ENCODE measurements around the gene POLD4. TPM values are rescaled to one million over a fixed set of nuclear protein-coding genes. Genes with fewer than 3 reads are reported as not detected.

The POLD4 gene
- total RNA-seq, 1 donor from 2014 or later = 80.0 TPM

- no peaks in the 10 kb centered on the region for H3K9me3 ChIP-seq
- intact Hi-C loops (cut with DNase I) = no loop called here
- peaks cover 0 to 28% of the 10 kb centered on the region in 2 donors for H3K36me3 ChIP-seq
- DNase-seq (ENCODE audit: extremely low spot score in 2 of 2) = no peak
- H3K27me3 ChIP-seq = no peaks in the 10 kb centered on the region
- H3K27ac ChIP-seq = peak overlapping the region; percentile 89
- H3K4me1 ChIP-seq = peaks cover 36% of the 10 kb centered on the region
- TF ChIP-seq POLR2AphosphoS5 (IDR thresholded peaks at IDR 0.05; ENCODE audit: insufficient read depth in 1 of 2, low read depth in 1 of 2) (no peak), POLR2A (IDR thresholded peaks at IDR 0.05) (no peak), CTCF (IDR thresholded peaks at IDR 0.05) (no peak)
- H3K4me3 ChIP-seq = peak overlapping the region; percentile 66 to 89
These were observed 49.4 kb downstream of the POLD4 start for GRCh38 chr11:67303835-67304411.

- Histone ChIP-seq H3K27ac (peak within 1 kb of the TSS; percentile 89), H3K27me3 (no peaks in the 10 kb centered on the region), H3K9me3 (no peaks in the 10 kb centered on the region), H3K36me3 (peaks cover 0 to 34% of the 10 kb centered on the region in 2 donors), H3K4me1 (peaks cover 36% of the 10 kb centered on the region), H3K4me3 (peak within 1 kb of the TSS; percentile 66 to 89)
- DNase-seq (ENCODE audit: extremely low spot score in 2 of 2) = no peak
- intact Hi-C loops (cut with DNase I) = no loop called here
- TF ChIP-seq POLR2A (IDR thresholded peaks at IDR 0.05) (no peak), CTCF (IDR thresholded peaks at IDR 0.05) (no peak), POLR2AphosphoS5 (IDR thresholded peaks at IDR 0.05; ENCODE audit: insufficient read depth in 1 of 2, low read depth in 1 of 2) (peak in 1 of 2 donors; percentile 44)
These were observed 50.1 kb downstream of the POLD4 start, which contains the start of gene SSH3 for GRCh38 chr11:67303132-67303834. Gene SSH3, plus strand, starts transcription at chr11:67303530. Its CDS starts 96 bp downstream, at chr11:67303626.

GRCh38 chr11:67302571-67303131 is 50.7 kb downstream of the POLD4 start:
- peaks cover 0 to 35% of the 10 kb centered on the region in 2 donors for H3K36me3 ChIP-seq
- intact Hi-C loops (cut with DNase I) = no loop called here
- no peaks in the 10 kb centered on the region for H3K9me3 ChIP-seq
- no peak for DNase-seq (ENCODE audit: extremely low spot score in 2 of 2)
- H3K4me1 ChIP-seq = peaks cover 36% of the 10 kb centered on the region
- TF ChIP-seq CTCF (IDR thresholded peaks at IDR 0.05) = no peak
- no peak for TF ChIP-seq POLR2AphosphoS5 (IDR thresholded peaks at IDR 0.05; ENCODE audit: insufficient read depth in 1 of 2, low read depth in 1 of 2)
- no peak for TF ChIP-seq POLR2A (IDR thresholded peaks at IDR 0.05)
- H3K27me3 ChIP-seq = no peaks in the 10 kb centered on the region
- H3K27ac ChIP-seq = peak overlapping the region; percentile 89
- peak overlapping the region; percentile 66 to 89 for H3K4me3 ChIP-seq

DNA sequence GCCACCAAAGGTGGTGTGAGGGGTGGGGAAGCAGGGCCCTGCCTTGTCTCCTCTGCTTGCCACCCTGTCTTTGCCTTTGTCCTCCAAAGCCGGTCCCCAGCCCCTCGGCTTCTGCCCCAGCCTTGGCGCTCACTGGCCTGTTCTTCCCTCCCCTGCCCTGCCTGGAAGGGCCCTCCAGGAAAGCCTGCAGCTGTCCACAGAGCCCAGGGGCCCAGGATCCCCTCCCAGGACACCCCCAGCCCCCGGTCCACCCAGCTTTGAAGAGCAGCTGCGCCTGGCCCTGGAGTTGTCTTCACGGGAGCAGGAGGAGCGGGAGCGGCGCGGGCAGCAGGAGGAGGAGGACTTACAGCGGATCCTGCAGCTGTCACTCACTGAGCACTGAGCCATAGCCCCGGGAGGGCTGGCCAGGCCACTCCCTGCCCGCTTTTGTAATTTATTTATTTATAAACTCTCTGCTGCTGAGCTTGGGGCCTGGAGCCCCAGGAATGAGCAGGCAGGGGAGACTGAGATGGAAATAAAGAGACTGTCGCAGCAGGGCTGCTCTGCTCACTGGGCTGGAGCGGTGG is 51.3 kb downstream of the POLD4 start:
- H3K27ac ChIP-seq = peak overlapping the region; percentile 89

More for the DNA sequence above, 51.3 kb downstream of the POLD4 start:
- Histone ChIP-seq H3K36me3 (peaks cover 0 to 38% of the 10 kb centered on the region in 2 donors), H3K4me1 (peaks cover 36% of the 10 kb centered on the region), H3K27me3 (no peaks in the 10 kb centered on the region), H3K9me3 (no peaks in the 10 kb centered on the region), H3K4me3 (peak overlapping the region in 1 of 2 donors; percentile 89)
- intact Hi-C loops (cut with DNase I) = no loop called here
- DNase-seq (ENCODE audit: extremely low spot score in 2 of 2) = no peak
- no peak for TF ChIP-seq POLR2A (IDR thresholded peaks at IDR 0.05)
- peak in 1 of 2 donors; percentile 51 for TF ChIP-seq POLR2AphosphoS5 (IDR thresholded peaks at IDR 0.05; ENCODE audit: insufficient read depth in 1 of 2, low read depth in 1 of 2)
- no peak for TF ChIP-seq CTCF (IDR thresholded peaks at IDR 0.05)
